Measurements from ENCODE around the gene ARL13A.

DNA sequence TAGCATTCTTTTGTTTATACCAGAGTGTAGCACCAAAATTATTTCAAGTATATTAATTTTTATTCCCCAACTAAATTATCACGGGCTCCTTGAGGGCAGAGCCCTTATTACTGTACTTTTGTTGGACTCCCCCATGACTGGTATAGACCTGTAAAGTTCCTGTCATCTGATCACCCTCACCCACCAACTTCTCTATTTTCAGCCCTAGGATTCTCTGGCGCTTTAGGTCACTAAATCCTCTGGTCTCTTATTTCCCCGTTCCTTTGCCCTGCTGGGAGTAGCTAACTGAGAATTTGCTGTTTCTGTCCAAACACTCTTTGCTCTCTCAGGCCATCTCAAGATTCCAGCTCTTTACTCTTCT, 37.6 kb upstream of the ARL13A start:
- TF ChIP-seq EZH2 (IDR thresholded peaks at IDR 0.05; ENCODE audit: low read depth) = no peak
- no peak for TF ChIP-seq CTCF (conservative IDR thresholded peaks at IDR 0.05)

All from PC-9 (cell line).